CD4-positive, alpha-beta T cell treated with Interleukin-12 subunit alpha and Interleukin-12 subunit beta, for 1 hour (primary cell): ENCODE measurements around the gene ZNF771.
"Not testable (repeated sequence)": the region's sequence is repeated elsewhere in the genome, so short reads cannot be mapped to it uniquely, and the experiment has no call there.

Source experiments
- DNase-seq: peaks from one replicate; pipeline ENCODE4 v3.0.0-alpha.2; 2020

The ZNF771 gene

DNA sequence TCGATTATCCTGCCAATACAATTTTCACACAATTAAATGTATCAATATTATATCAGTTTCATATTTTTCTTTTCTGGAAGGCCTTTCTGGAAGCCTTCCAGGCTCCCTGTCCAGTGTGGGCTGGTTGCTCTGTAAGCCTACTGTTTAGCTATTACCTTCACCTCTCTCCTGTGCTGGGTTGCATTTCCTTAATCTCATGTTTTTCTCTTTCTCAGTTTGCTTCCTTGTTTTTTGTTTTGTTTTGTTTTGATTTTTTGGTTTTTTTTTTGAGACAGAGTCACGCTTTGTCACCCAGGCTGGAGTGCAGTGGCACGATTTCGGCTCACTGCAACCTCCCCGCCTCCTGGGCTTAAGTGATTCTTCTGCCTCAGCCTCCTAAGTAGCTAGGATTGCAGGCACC, 31.4 kb downstream of the ZNF771 start:
- no peak for DNase-seq

DNA sequence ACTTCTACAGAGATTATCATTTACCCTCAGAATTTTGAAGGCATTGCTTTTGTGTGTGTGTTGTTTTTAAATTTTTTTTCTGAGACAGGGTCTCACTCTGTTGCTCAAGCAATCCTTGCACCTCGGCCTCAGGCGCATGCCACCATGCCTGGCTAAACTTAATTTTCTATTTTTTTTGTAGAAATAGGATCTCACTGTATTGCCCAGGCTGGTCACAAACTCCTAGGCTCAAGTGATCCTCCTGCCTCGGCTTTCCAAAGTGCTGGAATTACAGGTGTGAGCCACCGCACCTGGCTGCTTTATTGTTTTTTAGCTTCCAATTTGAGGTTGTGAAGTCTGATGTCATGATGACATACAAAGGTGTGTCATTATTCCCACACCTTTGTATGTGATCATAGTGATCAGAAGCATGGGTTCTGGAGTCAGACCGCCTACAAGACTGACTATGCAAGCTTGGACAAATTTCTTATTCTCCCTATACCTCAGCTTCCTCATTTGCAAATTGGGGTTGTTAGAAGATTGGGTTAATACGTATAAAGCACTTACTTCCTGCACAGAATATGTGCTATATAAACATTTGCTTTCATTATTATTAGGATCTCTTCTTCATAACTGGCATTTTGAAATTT, 32.4 kb downstream of the ZNF771 start:
- no peak for DNase-seq

DNA sequence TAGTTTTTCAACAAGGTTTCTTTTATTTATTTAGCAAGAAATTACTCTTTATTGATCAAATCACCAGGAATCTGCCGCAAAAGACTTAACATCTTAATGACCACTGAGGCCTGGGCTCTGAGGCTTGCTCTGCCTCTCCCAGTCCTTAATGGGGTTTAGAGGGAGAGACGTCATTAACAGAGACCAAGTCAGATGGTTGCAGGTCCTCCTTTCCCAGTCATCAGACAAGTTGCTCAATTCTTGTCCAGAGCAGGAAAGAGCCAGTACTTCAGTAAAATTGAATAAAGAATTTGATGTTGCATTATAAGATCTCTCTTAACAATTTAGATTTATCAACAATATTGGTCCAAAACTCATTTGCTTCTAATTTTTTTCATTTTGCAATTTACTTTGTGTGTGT, 36.2 kb downstream of the ZNF771 start:
- no peak for DNase-seq

DNA sequence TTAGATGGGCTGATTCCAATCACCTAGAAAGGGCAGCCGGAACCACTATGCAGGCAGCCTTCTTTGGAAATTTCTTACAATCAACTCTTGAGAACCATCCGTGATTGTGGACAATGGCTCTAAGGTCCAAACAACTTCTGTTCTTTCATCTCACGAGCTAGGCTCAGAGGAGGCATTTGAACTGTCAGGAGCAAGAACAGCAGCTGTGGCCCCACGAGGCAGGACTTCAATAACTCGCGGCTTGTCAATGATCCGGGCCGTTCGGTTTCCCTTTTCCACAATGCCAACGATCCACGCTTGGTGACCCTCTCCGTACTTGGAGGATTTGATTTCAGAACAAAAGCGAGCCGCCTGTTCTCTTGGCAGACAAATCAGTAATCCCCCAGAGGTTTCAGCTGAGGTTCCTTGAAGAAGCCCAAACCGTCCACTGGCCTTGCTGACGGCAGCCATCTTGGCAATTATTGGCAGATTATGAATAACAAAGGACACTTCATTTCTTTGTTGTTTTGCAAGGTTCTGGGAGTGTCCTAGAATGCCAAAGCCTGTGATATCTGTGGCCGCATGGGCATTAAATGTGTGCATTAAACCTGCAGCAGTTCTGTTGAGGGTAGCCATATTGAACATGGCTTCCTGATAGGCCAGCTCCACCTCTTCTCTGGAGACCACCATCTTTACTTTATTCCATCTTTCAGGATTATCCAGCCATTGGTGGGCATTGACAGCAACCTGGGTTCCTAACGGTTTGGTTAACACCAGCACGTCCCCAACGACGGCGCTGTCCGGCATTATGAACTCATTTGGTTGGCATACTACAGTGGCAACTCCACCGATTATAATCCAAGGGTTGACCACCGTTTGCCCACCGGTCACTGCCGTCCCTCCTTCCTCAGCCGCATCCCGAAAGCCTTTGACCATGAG, 37.1 kb downstream of the ZNF771 start:
- no peak for DNase-seq

DNA sequence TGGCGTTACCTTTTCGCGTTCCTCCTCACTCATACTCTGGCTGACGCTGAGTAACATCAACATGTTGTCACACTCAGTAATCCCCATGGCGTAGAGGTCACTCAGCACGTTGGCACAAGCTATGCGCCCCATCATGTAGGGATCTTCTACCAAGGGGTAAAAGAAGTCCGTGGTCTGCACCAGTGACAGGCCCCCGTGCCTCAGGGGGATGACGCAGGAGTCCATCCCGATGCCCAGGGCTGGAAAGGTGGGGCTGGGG, 37.7 kb downstream of the ZNF771 start:
- no peak for DNase-seq

DNA sequence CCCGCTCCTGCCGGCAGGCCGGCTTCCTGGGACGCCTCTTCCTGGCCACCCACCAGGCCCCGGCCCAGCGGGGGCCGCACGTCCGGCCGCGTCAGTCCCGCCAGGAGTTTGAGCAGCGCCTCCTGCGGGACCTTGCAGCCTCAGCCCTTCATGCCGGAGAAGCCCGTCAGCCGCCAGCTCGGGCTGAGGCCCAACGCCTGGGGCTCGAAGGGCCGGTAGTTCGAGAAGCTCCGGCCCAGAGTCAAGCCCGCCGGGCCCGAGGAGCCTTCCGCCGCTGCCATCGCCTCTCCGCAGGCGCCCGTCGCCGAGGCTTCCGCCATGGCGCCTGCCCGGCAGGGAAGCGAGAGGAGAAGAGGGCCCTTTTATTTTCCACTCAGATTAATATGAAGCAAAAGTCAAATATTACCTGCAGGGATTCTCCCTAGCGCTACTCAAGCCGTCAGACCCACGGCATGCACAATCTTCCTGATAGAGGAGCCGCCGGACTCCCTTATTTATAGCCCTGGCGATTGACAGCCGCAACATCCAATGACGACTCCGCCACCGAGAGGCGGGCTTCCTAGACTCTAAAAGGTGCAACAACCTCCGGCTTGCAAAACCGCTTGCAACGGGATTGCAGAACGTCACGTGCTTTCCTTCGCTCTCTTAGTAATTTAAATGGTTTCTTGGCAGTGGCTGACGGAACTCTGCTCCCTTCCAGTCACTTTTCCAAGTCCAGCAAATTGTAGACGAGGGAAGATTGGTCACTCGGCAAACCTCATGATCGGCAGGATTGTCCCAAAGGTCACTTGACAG, 38.2 kb downstream of the ZNF771 start, which contains the start of gene SEPHS2:
SEPHS2 (minus strand) TSS at position 467 of the 795 bp plus-strand sequence; CDS start at position 320, 147 bp downstream.
- DNase-seq = peak; percentile 96

DNA sequence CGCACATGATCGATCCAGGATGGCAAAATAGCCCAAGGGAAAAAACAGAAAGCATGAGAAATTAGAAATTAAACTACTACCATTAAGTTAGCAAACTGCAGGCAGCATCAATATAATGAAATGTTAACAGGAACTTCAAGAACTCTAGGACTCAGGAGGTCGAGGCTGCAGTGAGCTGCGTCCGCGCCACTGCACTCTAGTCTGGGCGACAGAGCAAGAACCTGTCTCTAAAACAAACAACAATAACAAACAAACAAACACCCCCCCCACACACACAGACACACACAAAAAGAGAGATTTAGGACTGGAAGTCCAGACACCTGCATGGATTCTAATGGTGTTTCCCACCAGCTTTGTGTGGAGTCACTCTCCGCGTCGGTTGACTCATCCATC, 38.8 kb downstream of the ZNF771 start:
- no peak for DNase-seq

DNA sequence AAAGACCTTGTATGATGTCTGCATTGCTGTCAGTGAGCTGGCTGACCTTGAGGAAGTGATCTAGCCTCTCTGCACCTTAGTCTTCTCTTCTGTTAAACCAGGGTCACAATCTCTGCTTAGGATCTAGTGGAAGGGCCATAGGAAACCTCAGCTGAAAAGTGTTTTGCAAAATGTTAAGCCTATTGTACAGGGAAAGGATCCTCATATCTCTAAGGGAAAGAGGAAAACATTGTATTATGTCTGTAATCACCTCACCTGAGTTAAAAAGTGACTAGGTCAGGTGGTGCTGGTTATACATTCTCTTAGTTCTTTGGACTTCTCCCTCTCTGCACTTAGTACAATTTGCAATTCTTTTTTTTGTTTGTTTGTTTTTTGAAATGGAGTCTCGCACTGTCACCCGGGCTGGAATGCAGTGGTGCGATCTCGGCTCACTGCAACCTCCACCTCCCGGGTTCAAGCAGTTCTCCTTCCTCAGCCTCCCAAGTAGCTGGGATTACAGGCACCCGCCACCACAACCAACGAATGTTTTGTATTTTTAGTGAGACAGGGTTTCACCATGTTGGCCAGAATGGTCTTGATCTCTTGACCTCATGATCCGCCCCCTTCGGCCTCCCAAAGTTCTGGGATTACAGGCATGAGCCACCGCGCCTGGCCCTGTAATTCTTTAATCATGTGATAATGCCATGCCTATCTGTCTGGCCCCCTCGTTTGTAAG, 40.3 kb downstream of the ZNF771 start:
- DNase-seq = no peak

DNA sequence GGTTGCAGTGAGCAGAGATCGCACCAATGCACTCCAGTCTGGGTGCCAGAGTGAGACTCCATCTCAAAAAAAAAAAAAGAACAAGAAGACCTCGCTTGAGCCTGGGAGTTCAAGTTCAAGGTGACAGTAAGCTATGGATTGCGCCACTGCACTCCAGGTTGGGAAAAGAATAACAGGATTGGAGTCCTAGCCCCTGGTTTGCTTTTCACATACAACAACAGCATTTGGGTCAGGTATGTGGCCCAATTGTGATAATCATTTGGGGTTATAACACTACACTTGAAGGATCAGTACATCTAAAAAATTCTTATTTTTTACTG, 41.7 kb downstream of the ZNF771 start:
- no peak for DNase-seq

DNA sequence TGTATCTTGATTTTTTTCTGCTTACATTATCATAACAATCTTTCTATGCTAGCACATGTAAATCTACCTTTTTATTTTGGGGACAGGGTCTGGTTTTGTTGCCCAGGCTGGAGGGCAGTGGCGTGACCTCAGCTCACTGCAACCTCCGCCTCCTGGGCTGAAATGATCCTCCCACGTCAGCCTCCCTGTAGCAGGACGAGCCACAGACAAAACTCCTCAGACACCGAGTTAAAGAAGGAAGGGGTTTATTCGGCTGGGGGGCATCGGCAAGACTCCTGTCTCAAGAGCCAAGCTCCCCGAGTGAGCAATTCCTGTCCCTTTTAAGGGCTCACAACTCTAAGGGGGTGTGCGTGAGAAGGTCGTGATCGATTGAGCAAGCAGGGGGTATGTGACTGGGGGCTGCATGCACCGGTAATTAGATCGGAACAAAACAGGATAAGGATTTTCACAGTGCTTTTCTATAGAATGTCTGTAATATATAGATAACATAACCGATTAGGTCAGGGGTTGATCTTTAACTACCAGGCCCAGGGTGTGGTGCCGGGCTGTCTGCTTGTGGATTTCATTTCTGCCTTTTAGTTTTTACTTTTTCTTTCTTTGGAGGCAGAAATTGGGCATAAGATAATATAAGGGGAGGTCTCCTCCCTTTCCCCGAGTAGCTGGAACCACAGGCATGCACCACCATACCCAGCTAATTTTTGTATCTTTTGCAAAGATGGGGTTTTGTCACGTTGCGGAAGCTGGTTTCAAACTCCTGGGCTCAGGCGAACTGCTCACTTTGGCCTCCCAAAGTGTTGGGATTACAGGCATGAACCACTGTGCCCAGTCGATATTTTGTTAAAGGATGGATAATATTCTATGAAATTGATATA, 45.5 kb downstream of the ZNF771 start:
- DNase-seq = not testable (repeated sequence)

DNA sequence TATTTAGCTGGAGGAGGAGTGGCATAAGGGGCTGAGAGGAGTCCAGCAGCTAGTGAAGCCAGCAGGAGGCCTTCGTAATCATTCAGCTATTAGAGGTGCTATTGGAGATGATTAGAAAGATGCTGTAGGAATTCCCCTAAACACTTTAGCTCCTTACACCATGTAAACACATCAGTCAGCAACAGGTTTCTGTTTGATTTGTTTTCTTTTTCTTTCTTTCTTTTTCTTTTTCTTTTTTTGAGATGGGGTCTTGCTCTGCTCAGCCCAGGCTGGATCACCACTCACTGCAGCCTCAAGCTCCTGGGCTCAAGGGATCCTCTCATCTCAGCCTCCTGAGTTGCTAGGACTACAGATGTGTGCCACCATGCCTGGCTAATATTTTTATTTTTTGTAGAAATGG, 48.9 kb downstream of the ZNF771 start:
- no peak for DNase-seq

DNA sequence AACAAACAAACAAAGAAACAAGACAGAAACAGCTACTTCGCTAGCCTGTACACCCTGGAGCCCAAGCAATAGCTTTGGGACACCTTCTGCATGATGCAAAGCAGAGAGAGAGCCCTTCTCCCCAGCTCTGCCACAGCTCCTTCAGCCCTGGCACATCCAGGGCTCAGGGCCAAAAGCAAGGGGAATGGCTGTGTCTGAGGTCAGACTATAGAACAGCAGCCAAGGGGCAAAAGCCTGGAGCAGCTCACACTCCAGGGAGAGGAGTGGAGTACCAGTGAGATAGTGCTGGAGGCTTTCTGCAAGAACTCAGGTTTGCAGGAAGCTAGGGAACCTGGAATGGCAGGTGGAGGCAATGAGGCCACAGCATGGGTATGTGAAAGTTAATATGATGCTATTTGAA, 49.9 kb downstream of the ZNF771 start:
- no peak for DNase-seq

DNA sequence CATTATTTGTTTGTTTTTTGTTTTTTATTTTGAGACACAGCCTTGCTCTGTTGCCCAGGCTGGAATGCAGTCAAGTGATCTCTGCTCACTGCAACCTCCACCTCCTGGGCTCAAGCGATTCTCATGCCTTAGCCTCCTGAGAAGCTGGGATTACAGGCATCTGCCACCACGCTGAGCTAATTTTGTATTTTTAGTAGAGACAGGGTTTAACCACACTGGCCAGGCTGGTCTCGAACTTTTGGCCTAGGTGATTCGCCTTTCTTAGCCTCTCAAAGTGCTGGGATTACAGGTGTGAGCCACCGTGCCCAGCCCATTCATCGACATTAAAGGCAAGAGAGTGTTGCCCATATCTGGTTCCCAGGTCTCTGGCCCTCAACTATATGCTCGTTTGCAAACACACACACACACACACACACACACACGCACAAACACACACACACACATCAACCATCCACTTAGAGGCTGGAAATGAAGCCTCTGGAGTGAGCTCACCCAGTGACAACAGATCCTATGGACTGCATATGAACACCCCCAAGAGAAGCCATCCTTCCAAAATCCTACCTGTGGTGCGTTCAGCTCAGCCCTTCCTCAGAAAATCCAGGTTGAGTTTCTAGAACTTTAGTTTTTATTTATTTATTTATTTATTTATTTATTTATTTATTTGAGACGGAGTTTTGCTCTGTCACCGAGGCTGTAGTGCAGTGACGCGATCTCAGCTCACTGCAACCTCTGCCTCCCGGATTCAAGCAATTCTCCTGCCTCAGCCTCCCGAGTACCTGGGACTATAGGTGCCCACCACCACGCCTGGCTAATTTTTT, 50.5 kb downstream of the ZNF771 start:
- no peak for DNase-seq

DNA sequence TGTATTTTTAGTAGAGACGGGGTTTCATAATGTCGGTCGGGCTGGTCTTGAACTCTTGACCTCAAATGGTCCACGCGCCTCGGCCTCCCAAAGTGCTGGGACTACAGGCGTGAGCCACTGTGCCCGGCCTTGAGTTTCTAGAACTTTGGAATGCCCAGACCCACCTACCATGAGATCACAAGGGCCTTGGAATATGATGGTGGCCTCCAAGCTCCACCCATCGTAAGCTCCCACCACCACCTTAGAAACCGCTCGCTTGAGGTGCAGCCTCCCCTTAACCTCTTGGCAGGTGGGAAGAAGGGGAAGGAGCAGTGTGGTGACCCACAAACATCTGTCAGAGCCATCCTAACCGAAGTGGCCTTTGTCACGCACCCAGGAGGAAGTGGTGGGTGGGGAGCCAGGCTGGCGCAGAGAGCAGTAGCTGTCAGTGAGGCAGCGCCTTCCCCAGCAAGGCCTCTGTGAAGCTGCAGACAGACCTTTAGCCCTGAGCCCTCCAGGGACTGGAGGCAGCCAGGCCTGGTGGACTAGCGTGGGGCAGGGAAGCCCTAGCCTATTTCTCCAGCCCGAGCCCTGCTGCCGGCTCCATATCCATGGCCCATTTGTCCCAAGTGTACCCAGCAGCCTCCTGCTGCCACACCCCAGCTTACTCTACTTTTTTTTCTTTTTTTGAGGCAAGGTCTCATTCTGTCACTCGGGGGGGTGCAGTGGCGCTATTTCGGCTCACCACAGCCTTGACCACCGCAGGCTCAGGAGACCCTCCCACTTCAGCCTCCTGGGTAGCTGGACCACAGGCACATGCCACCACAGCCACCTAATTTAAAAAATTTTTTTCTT, 51.4 kb downstream of the ZNF771 start:
- DNase-seq = peak; percentile 77

DNA sequence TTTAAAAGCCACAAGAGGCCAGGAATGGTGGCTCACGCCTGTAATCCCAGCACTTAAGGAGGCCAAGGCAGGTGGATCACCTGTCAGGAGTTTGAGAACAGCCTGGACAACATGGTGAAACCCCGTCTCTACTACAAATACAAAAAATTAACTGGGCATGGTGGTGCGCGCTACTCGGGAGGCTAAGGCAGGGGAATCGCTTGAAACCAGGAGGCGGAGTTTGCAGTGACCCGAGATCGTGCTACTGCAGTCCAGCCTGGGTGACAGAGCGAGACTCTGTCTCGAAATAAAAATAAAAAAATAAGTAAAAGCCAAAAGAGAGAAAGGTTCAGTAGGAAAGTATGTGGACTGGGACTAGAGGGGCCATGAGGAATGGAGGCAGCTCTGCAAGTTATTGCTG, 52.0 kb downstream of the ZNF771 start:
- DNase-seq = no peak

DNA sequence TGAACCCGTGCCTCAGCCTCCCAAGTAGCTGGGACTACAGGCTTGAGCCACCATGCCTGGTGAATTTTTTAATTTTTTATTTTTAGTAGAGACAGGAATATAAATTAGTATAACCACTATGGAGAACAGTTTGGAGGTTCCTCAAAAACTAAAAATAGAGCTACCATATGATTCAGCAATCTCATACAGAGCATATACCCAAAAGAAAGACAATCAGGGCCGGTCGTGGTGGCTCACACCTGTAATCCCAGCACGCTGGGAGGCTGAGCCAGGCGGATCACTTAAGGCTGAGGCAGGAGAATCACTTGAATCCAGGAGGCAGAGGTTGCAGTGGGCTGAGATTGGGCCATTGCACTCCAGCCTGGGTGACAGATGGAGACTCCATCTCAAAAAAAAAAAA, 54.0 kb downstream of the ZNF771 start:
- not testable (repeated sequence) for DNase-seq

DNA sequence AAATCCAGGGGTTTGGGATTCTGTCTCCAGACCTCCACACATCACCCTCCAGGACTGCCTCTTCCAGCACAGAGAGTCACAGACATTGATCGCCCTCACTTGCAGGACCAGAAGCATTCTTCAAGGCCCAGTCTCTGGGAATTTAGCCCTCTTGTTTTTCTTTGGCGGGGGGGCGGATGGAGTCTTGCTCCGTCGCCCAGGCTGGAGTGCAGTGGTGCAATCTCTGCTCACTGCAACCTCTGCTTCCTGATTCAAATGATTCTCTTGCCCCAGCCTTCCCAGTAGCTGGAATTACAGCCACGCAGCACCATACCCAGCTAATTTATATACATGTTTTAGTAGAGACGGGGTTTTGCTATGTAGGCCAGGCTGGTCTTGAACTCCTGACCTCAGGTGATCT, 56.7 kb downstream of the ZNF771 start:
- no peak for DNase-seq
